H1 (cell line): ENCODE data around the gene ME3. TPM values are rescaled to one million over a fixed set of nuclear protein-coding genes. Genes with fewer than 3 reads are reported as not detected.

Experiments
- CTCF ChIA-PET: fragments of 300-600 bp; sonication (Branson Sonifier 250); formaldehyde crosslinking; loops from one replicate; lab custom pipeline; 2021; ENCODE audit not compliant: partially characterized antibody; lab: Charles Lee
- POLR2A ChIA-PET: fragments of 300-600 bp; sonication (Branson Sonifier 250); formaldehyde crosslinking; loops from one replicate; lab custom pipeline; 2021; ENCODE audit warnings: inconsistent platforms; ENCODE audit not compliant: partially characterized antibody; lab: Charles Lee
- DNase-seq, 2 experiments: peaks; one replicate each; pipeline versions ENCODE4 v3.0.0 to v3.0.0-alpha.2; 2010 to 2022; ENCODE audit warnings: low spot score in 2 of 2, low read depth in 1 of 2, mixed read lengths in 1 of 2
- FAIRE-seq: peaks from 2 replicates; lab custom pipeline; 2011; peaks lifted over from hg19 to GRCh38; lab: Jason Lieb, UNC
- H2AFZ ChIP-seq: 2 replicates; pipeline ENCODE4 v1.8.1; 2012; ENCODE audit warnings: low read length, inconsistent platforms
- H2AK5ac ChIP-seq: 2 replicates; pipeline ENCODE4 v1.6.1; 2013; ENCODE audit warnings: low read depth, low read length
- H2BK120ac ChIP-seq: replicated peaks from 2 replicates; pipeline ENCODE3; 2013; ENCODE audit warnings: low read depth, low read length, inconsistent platforms
- H2BK12ac ChIP-seq: 2 replicates; pipeline ENCODE4 v1.6.1; 2013; ENCODE audit warnings: low read depth, low read length
- H2BK15ac ChIP-seq: 2 replicates; pipeline ENCODE4 v1.6.1; 2013; ENCODE audit warnings: low read length
- H2BK20ac ChIP-seq: 2 replicates; pipeline ENCODE4 v1.6.1; 2013; ENCODE audit warnings: low read length
- H2BK5ac ChIP-seq: 2 replicates; pipeline ENCODE4 v1.6.1; 2013; ENCODE audit warnings: low read depth, low read length
- H3K14ac ChIP-seq: 2 replicates; pipeline ENCODE4 v1.6.1; 2013; ENCODE audit warnings: inconsistent platforms; ENCODE audit not compliant: insufficient read length
- H3K18ac ChIP-seq: 2 replicates; pipeline ENCODE4 v1.6.1; 2013; ENCODE audit warnings: low read length; ENCODE audit errors: extremely low read depth
- H3K23ac ChIP-seq: 2 replicates; pipeline ENCODE4 v1.6.1; 2013; ENCODE audit warnings: inconsistent platforms; ENCODE audit not compliant: insufficient read length
- H3K23me2 ChIP-seq: 2 replicates; pipeline ENCODE4 v1.6.1; 2013; ENCODE audit warnings: low read depth, low read length
- H3K27ac ChIP-seq: 2 replicates; pipeline ENCODE4 v1.6.1; 2011; ENCODE audit warnings: low read depth, low read length, inconsistent platforms
- H3K27me3 ChIP-seq, 4 experiments: replicated peaks in 1 of 4; 1 replicate in 1 of 4; 2 replicates in 3 of 4; pipeline versions ENCODE4 v1.6.1 to v1.8.1; 2011 to 2013; ENCODE audit warnings: low read length in 3 of 4, mild to moderate bottlenecking in 3 of 4, inconsistent platforms in 2 of 4, mixed read lengths in 2 of 4, moderate library complexity in 1 of 4; ENCODE audit not compliant: control insufficient read depth in 3 of 4, insufficient read depth in 3 of 4; ENCODE audit errors: extremely low read depth in 1 of 4
- H3K36me3 ChIP-seq, 4 experiments: 2 replicates each; pipeline versions ENCODE4 v1.6.1 to v1.8.1; 2011 to 2013; ENCODE audit warnings: mild to moderate bottlenecking in 4 of 4, low read length in 3 of 4, moderate library complexity in 2 of 4, control low read depth in 1 of 4, inconsistent platforms in 1 of 4; ENCODE audit not compliant: insufficient read depth in 4 of 4, control insufficient read depth in 2 of 4
- H3K4ac ChIP-seq: replicated peaks from 2 replicates; pipeline ENCODE3; 2013; ENCODE audit warnings: low read length, low read depth, mixed read lengths, inconsistent platforms; ENCODE audit not compliant: insufficient read length
- H3K4me1 ChIP-seq, 4 experiments: replicated peaks in 1 of 4; 1 replicate in 1 of 4; 2 replicates in 3 of 4; pipeline versions ENCODE4 v1.6.1 to v1.8.1; 2011 to 2013; ENCODE audit warnings: low read length in 3 of 4, inconsistent platforms in 2 of 4, mixed read lengths in 1 of 4; ENCODE audit not compliant: insufficient read depth in 4 of 4, control insufficient read depth in 3 of 4
- H3K4me2 ChIP-seq, 2 experiments: 2 replicates each; pipeline versions ENCODE4 v1.6.1 to v1.8.1; 2011 to 2013; ENCODE audit warnings: low read depth in 2 of 2, low read length in 2 of 2, control low read depth in 1 of 2, inconsistent platforms in 1 of 2, mild to moderate bottlenecking in 1 of 2; ENCODE audit not compliant: insufficient read depth in 1 of 2
- H3K4me3 ChIP-seq, 4 experiments: fragments of 200-600, 300-600 bp in 1 of 4; sonication (generic), shearing (Covaris generic), sonication (Bioruptor Twin) in 1 of 4; 2 replicates each; pipeline versions ENCODE4 v1.5.1 to v1.8.1; 2011 to 2016; ENCODE audit warnings: low read length in 4 of 4, low read depth in 3 of 4, control low read depth in 2 of 4, inconsistent platforms in 2 of 4, mild to moderate bottlenecking in 2 of 4, mixed read lengths in 1 of 4, moderate library complexity in 1 of 4; ENCODE audit not compliant: insufficient read depth in 2 of 4; ENCODE audit errors: extremely low read depth in 1 of 4
- H3K56ac ChIP-seq: replicated peaks from 2 replicates; pipeline ENCODE3; 2013; ENCODE audit warnings: low read depth, mild to moderate bottlenecking, mixed read lengths, low read length, inconsistent platforms; ENCODE audit not compliant: insufficient read length
- H3K79me1 ChIP-seq: 2 replicates; pipeline ENCODE4 v1.6.1; 2013; ENCODE audit warnings: low read depth, low read length, control low read depth
- H3K79me2 ChIP-seq, 2 experiments: 2 replicates each; pipeline versions ENCODE4 v1.6.1 to v1.8.1; 2012 to 2013; ENCODE audit warnings: low read length in 2 of 2, mild to moderate bottlenecking in 2 of 2, inconsistent platforms in 1 of 2; ENCODE audit not compliant: insufficient read depth in 2 of 2, control insufficient read depth in 1 of 2
- H3K9ac ChIP-seq, 4 experiments: replicated peaks in 1 of 4; 1 replicate in 1 of 4; 2 replicates in 3 of 4; pipeline versions ENCODE4 v1.6.1 to v1.8.1; 2011 to 2013; ENCODE audit warnings: low read depth in 3 of 4, low read length in 3 of 4, control low read depth in 2 of 4, mild to moderate bottlenecking in 2 of 4, moderate library complexity in 2 of 4, inconsistent platforms in 1 of 4; ENCODE audit errors: extremely low read depth in 1 of 4
- H3K9me3 ChIP-seq, 2 experiments: 2 replicates each; pipeline versions ENCODE4 v1.6.1 to v1.8.1; 2012 to 2013; ENCODE audit warnings: mild to moderate bottlenecking in 2 of 2, moderate library complexity in 2 of 2, control low read depth in 1 of 2, inconsistent platforms in 1 of 2, low read depth in 1 of 2, low read length in 1 of 2, mixed read lengths in 1 of 2; ENCODE audit not compliant: insufficient read depth in 2 of 2
- H4K20me1 ChIP-seq, 2 experiments: replicated peaks in 1 of 2; 2 replicates each; pipeline versions ENCODE3 to v1.8.1; 2011 to 2013; ENCODE audit warnings: inconsistent platforms in 2 of 2, low read length in 2 of 2, mild to moderate bottlenecking in 1 of 2; ENCODE audit not compliant: insufficient read depth in 2 of 2, control insufficient read depth in 1 of 2
- H4K5ac ChIP-seq: 2 replicates; pipeline ENCODE4 v1.6.1; 2013; ENCODE audit warnings: low read length, low read depth, mixed read lengths, inconsistent platforms; ENCODE audit not compliant: insufficient read length
- H4K8ac ChIP-seq: 2 replicates; pipeline ENCODE4 v1.8.0; 2013; ENCODE audit warnings: mild to moderate bottlenecking, moderate library complexity, low read length, inconsistent platforms; ENCODE audit not compliant: insufficient read depth; ENCODE audit errors: extremely low read depth
- H4K91ac ChIP-seq: replicated peaks from 2 replicates; pipeline ENCODE3; 2013; ENCODE audit warnings: low read length, mixed read lengths, inconsistent platforms; ENCODE audit not compliant: insufficient read length
- FOSL1 ChIP-seq: IDR thresholded peaks from 2 replicates; pipeline ENCODE4 v1.6.1; 2011; ENCODE audit warnings: mild to moderate bottlenecking, low read depth, low read length, moderate library complexity; ENCODE audit not compliant: insufficient read depth
- POU5F1 ChIP-seq: IDR thresholded peaks from 2 replicates; pipeline ENCODE4 v1.6.1; 2011; ENCODE audit warnings: low read depth, mild to moderate bottlenecking, low read length, moderate library complexity
- SIX5 ChIP-seq: IDR thresholded peaks from 2 replicates; pipeline ENCODE4 v1.6.1; 2011; ENCODE audit warnings: mild to moderate bottlenecking, low read depth, low read length
- YY1 ChIP-seq: IDR thresholded peaks from 2 replicates; pipeline ENCODE4 v1.6.1; 2011; ENCODE audit warnings: low read depth, mild to moderate bottlenecking, low read length
- WGBS, 2 experiments: shearing (Covaris generic) in 1 of 2; methylation state at CpG; one replicate each; pipeline versions ENCODE4 v1.1.6 to v1.1.7; 2013 to 2015; ENCODE audit warnings: low lambda C conversion rate in 2 of 2, mixed read lengths in 2 of 2, inconsistent platforms in 1 of 2, low coverage in 1 of 2, missing lambda C conversion rate in 1 of 2; ENCODE audit not compliant: insufficient replicate concordance in 2 of 2, insufficient coverage in 1 of 2, insufficient read length in 1 of 2; ENCODE audit errors: extremely low coverage in 1 of 2, missing lambda C conversion rate in 1 of 2; 5-methylcytosine and 5-hydroxymethylcytosine counted together
- polyA plus RNA-seq, 7 experiments: library from polyadenylated mRNA; depleted of rRNA in 3 of 7; stranded (reverse) in 5 of 7; unstranded in 2 of 7; fragments of >200 nt in 5 of 7; fragments of 200-250 nt in 2 of 7; gene quantifications; 1 replicate in 5 of 7; 2 replicates in 1 of 7; 4 replicates in 1 of 7; pipeline versions ENCODE4 v1.2.1 to v1.2.3, GENCODE V29; 2011 to 2013; ENCODE audit warnings: missing spikeins in 2 of 7, mixed read lengths in 2 of 7
- total RNA-seq: library from RNA; stranded (reverse); fragmentation: NEBNext Ultra II Directional; extraction: Animal tissue kit (Norgen Biotek cat#: 25700); gene quantifications from 2 replicates; pipeline ENCODE4 v1.2.1, GENCODE V29; 2021

The ME3 gene
- total and polyA plus RNA-seq, 2 of the 8 experiments (the other 6 are each of a cell fraction or from before 2014, with no cell fraction given) = 1.5 to 2.8 TPM

DNA sequence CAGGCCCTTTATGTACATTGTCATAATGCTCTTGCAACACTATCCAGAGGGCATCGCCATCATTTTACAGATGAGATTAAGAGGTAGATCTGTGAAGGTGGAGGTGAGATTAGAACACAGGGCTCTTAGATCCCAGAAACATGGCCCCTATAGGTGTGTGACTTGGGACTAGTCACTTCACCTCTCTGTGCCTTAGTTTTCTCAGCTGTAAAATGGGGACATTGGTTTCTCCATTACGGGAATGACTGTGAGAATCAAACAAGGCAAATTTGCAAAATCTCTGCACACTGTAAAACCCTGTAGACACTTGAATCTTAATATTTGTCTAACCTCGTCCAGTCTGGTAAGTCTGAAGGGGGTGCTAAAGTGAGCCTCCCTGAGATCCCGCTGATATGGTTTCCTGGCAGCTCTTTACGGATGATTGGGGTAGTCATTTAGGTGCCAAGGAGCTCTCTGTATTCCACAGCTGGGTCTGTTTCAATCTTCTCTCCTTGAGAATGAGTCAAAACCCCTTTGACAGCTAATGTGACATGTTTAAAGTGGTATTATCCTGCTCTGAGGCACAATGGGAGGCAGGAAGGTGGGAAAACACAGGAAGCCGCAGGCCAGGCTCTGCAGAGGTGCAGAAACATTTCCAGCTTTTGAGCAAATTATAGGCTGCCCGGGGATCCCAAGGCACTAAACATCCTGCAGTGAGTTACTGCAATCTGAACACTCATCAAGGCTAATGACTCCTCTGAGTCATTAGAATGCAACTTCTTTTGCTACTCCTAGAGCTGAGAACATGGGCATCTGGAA is 156.9 kb downstream of the ME3 start:
- H3K9ac ChIP-seq = no peak overlapping the region
- H3K27ac ChIP-seq = no peak overlapping the region
- ChIA-PET POLR2A (interaction anchor here (0.5 kb wide), 1 partner anchor 352 kb away, joined by 4 read pairs; no protein-coding TSS in a partner anchor), CTCF (interaction anchor here (0.7 to 3.5 kb wide), 4 partner anchors 11 to 93 kb away, joined by 3 to 17 read pairs (median 4); no protein-coding TSS in a partner anchor)
- H2AFZ ChIP-seq = no peak overlapping the region
- no peak overlapping the region for H3K23ac ChIP-seq
- H3K4me1 ChIP-seq = peaks cover 0 to 4% (median 0%) of the 10 kb centered on the region in 4 experiments; a peak in 2 of 7 replicates
- H2BK20ac ChIP-seq = no peak overlapping the region
- H4K5ac ChIP-seq = no peak overlapping the region
- H4K91ac ChIP-seq = no peak overlapping the region
- H3K79me2 ChIP-seq = no peaks in the 10 kb centered on the region
- no peak overlapping the region for H3K4me3 ChIP-seq
- H2BK12ac ChIP-seq = no peak overlapping the region
- H3K27me3 ChIP-seq = no peaks in the 10 kb centered on the region; a peak in 2 of 7 replicates
- no peaks in the 10 kb centered on the region for H3K23me2 ChIP-seq
- WGBS, 2 experiments = 89% methylated on average over 7 of the region's 7 CpGs; no CpG with 5 or more reads in 1 of the 2 experiments
- no peak overlapping the region for H3K18ac ChIP-seq
- no peak for FAIRE-seq
- no peak overlapping the region for H3K4ac ChIP-seq
- H2BK5ac ChIP-seq = no peak overlapping the region
- no peak overlapping the region for H3K14ac ChIP-seq
- no peaks in the 10 kb centered on the region for H3K79me1 ChIP-seq
- H3K36me3 ChIP-seq = no peaks in the 10 kb centered on the region
- H2AK5ac ChIP-seq = no peak overlapping the region
- DNase-seq = no peak
- no peak overlapping the region for H3K56ac ChIP-seq
- H2BK15ac ChIP-seq = no peak overlapping the region
- no peak overlapping the region for H3K4me2 ChIP-seq
- H3K9me3 ChIP-seq = peaks cover 11% of the 10 kb centered on the region in 2 experiments
- H2BK120ac ChIP-seq = no peak overlapping the region
- H4K20me1 ChIP-seq = no peaks in the 10 kb centered on the region
- no peak overlapping the region for H4K8ac ChIP-seq
- TF ChIP-seq FOSL1 (no peak), SIX5 (no peak), POU5F1 (no peak), YY1 (no peak)
